Hepatocyte (in vitro differentiated cells): ENCODE results near the gene BIN1. TPM values are rescaled to one million over a fixed set of nuclear protein-coding genes. Genes with fewer than 3 reads are reported as not detected.

Experiments
- DNase-seq: peaks from one replicate; pipeline ENCODE4 v3.0.0-alpha.2; 2016; ENCODE audit warnings: low spot score
- H2AFZ ChIP-seq: fragments of 200-600 bp; sonication (generic); 2 replicates; pipeline ENCODE4 v1.6.0; 2016; ENCODE audit warnings: antibody characterized with exemption, mild to moderate bottlenecking
- H3K27ac ChIP-seq: fragments of 200-600 bp; sonication (generic); 2 replicates; pipeline ENCODE4 v1.5.1; 2016; ENCODE audit warnings: mild to moderate bottlenecking
- H3K27me3 ChIP-seq: fragments of 200-600 bp; sonication (generic); 2 replicates; pipeline ENCODE4 v1.6.1; 2016
- H3K36me3 ChIP-seq: fragments of 200-600 bp; sonication (generic); replicated peaks from 2 replicates; pipeline ENCODE4 v1.5.1; 2016; ENCODE audit warnings: low read depth; ENCODE audit not compliant: insufficient read depth
- H3K4me1 ChIP-seq: fragments of 200-600 bp; sonication (generic); 2 replicates; pipeline ENCODE4 v1.5.1; 2016; ENCODE audit warnings: mild to moderate bottlenecking, moderate library complexity; ENCODE audit not compliant: insufficient read depth
- H3K4me2 ChIP-seq: fragments of 200-600 bp; sonication (generic); 2 replicates; pipeline ENCODE4 v1.6.0; 2016
- H3K4me3 ChIP-seq: fragments of 200-600 bp; sonication (generic); 2 replicates; pipeline ENCODE4 v1.5.1; 2016; ENCODE audit warnings: mild to moderate bottlenecking
- H3K79me2 ChIP-seq: fragments of 200-600 bp; sonication (generic); 2 replicates; pipeline ENCODE4 v1.6.0; 2017; ENCODE audit warnings: mild to moderate bottlenecking
- H3K9me2 ChIP-seq: fragments of 200-600 bp; sonication (generic); replicated peaks from 2 replicates; pipeline ENCODE4 v1.6.0; 2017; ENCODE audit warnings: mild to moderate bottlenecking; ENCODE audit not compliant: insufficient read depth
- H3K9me3 ChIP-seq: fragments of 200-600 bp; sonication (generic); 2 replicates; pipeline ENCODE4 v1.5.1; 2016; ENCODE audit warnings: low read depth, mild to moderate bottlenecking
- H4K20me1 ChIP-seq: fragments of 200-600 bp; sonication (generic); 2 replicates; pipeline ENCODE4 v1.6.0; 2016; ENCODE audit warnings: mild to moderate bottlenecking; ENCODE audit not compliant: insufficient read depth, poor library complexity, severe bottlenecking
- EZH2 ChIP-seq: fragments of 200-600 bp; sonication (generic); IDR thresholded peaks from 2 replicates; pipeline ENCODE4 v1.6.1; 2016; ENCODE audit warnings: antibody characterized with exemption, mild to moderate bottlenecking, borderline replicate concordance
- EZH2phosphoT487 ChIP-seq: fragments of 200-600 bp; sonication (generic); IDR thresholded peaks from one replicate; pipeline ENCODE4 v1.6.1; 2018; ENCODE audit warnings: antibody characterized with exemption, mild to moderate bottlenecking, low read depth, moderate library complexity; ENCODE audit not compliant: unreplicated experiment, severe bottlenecking
- WGBS: methylation state at CpG from one replicate; pipeline ENCODE4 v1.1.6; 2016; ENCODE audit warnings: low lambda C conversion rate; ENCODE audit errors: missing lambda C conversion rate; 5-methylcytosine and 5-hydroxymethylcytosine counted together
- polyA plus RNA-seq: library from polyadenylated mRNA; unstranded; fragments of >200 nt; fragmentation: Nextera tagmentation; extraction: Ambion mirVana; gene quantifications from 2 replicates; pipeline ENCODE4 v1.2.1, GENCODE V29; 2016
- total RNA-seq: library from RNA; depleted of rRNA; stranded (reverse); fragments of >200 nt; gene quantifications from 2 replicates; pipeline ENCODE4 v1.2.3, GENCODE V29; 2014
- TF ChIP-seq, protein P1 (sequence below): fragments of 200-600 bp; sonication (generic); IDR thresholded peaks from 2 replicates; pipeline ENCODE4 v1.5.1; 2016; ENCODE audit warnings: antibody characterized with exemption, mild to moderate bottlenecking; ENCODE audit not compliant: poor library complexity

Gene BIN1, protein sequence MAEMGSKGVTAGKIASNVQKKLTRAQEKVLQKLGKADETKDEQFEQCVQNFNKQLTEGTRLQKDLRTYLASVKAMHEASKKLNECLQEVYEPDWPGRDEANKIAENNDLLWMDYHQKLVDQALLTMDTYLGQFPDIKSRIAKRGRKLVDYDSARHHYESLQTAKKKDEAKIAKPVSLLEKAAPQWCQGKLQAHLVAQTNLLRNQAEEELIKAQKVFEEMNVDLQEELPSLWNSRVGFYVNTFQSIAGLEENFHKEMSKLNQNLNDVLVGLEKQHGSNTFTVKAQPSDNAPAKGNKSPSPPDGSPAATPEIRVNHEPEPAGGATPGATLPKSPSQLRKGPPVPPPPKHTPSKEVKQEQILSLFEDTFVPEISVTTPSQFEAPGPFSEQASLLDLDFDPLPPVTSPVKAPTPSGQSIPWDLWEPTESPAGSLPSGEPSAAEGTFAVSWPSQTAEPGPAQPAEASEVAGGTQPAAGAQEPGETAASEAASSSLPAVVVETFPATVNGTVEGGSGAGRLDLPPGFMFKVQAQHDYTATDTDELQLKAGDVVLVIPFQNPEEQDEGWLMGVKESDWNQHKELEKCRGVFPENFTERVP
- total RNA-seq (107 and 109 TPM in 2 replicates), polyA plus RNA-seq (113 and 122 TPM in 2 replicates)

DNA sequence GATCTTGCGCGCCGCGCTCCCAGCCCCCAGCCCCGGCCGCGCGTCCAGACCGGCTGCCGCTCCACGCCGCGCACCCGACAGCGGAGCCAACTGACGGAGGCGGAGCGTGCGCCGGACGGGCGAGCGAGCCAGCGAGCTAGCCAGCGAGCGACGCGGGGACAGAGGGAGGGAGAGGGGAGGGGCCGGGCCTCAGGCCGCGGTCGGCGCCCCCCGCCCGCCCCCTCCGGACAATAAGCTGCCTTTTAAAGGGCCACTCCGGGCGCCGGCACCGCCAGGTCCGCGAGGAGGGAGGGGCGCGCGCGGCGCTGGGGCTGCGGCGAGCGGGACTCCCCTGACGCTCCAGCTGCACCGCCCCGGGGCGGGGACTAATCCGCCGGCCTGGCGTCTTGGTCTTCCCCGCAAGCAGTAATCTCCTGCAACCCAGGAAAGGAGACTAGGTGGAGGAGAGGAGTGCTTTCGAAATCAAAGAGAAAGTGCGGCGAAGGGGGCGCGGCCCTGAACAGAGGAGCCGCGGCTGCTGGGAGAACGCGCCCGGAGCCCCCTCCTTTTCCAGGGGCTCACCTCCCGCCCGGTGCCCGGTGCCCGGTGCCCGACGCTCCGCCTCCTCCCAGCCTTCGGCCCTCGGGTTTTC lies at the start of gene BIN1:
BIN1 (minus strand) TSS at position 164 of the 631 bp plus-strand sequence. CDS start 211 bp downstream, outside the sequence.
- Histone ChIP-seq H3K4me2 (peak within 1 kb of the TSS; percentile 96), H3K27me3 (no peaks in the 10 kb centered on the region), H3K4me3 (peak within 1 kb of the TSS; percentile 90), H3K9me3 (no peaks in the 10 kb centered on the region), H3K4me1 (peaks cover 39% of the 10 kb centered on the region), H3K27ac (peak within 1 kb of the TSS; percentile 99), H3K79me2 (peaks cover 47% of the 10 kb centered on the region), H2AFZ (peak within 1 kb of the TSS; percentile 53), H3K9me2 (no peaks in the 10 kb centered on the region), H4K20me1 (peaks cover 26% of the 10 kb centered on the region), H3K36me3 (no peaks in the 10 kb centered on the region)
- TF ChIP-seq, protein P1, sequence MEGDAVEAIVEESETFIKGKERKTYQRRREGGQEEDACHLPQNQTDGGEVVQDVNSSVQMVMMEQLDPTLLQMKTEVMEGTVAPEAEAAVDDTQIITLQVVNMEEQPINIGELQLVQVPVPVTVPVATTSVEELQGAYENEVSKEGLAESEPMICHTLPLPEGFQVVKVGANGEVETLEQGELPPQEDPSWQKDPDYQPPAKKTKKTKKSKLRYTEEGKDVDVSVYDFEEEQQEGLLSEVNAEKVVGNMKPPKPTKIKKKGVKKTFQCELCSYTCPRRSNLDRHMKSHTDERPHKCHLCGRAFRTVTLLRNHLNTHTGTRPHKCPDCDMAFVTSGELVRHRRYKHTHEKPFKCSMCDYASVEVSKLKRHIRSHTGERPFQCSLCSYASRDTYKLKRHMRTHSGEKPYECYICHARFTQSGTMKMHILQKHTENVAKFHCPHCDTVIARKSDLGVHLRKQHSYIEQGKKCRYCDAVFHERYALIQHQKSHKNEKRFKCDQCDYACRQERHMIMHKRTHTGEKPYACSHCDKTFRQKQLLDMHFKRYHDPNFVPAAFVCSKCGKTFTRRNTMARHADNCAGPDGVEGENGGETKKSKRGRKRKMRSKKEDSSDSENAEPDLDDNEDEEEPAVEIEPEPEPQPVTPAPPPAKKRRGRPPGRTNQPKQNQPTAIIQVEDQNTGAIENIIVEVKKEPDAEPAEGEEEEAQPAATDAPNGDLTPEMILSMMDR = peak; percentile 4
- TF ChIP-seq EZH2phosphoT487 (no peak), EZH2 (no peak)
- peak; percentile 95 for DNase-seq
- 1% methylated on average over 63 of the region's 77 CpGs for WGBS

DNA sequence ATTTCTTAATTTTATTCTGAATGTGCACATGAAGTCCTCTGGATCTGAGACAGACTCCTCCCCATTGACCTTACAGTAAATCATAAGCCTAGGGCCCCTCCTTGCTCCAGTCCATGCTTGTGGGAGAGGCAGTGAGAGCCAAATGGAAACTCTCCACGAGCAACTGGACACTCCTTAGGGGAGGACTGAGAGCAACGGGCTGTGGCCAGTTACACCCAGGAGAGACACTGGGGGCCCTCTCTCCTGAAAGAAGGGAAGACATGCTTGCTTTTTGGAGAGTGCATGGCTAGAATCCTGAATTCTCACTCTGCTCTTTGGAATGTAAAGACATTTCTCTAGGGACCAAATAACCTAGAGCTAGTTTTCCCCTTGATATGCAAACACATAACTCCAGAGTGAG lies 49.0 kb upstream of the BIN1 start:
- no peak for DNase-seq
- H3K4me3 ChIP-seq = no peak overlapping the region
- TF ChIP-seq EZH2phosphoT487 (no peak), EZH2 (no peak)
- TF ChIP-seq, protein P1 = no peak
- no peaks in the 10 kb centered on the region for H3K9me3 ChIP-seq
- no peaks in the 10 kb centered on the region for H3K79me2 ChIP-seq
- peak overlapping the region; percentile 6 for H3K4me2 ChIP-seq
- H2AFZ ChIP-seq = no peak overlapping the region
- H3K4me1 ChIP-seq = peaks cover 15% of the 10 kb centered on the region
- 58% methylated on average over 2 of the region's 2 CpGs for WGBS
- no peaks in the 10 kb centered on the region for H4K20me1 ChIP-seq
- H3K27me3 ChIP-seq = no peaks in the 10 kb centered on the region
- H3K36me3 ChIP-seq = no peaks in the 10 kb centered on the region
- peak overlapping the region; percentile 53 for H3K27ac ChIP-seq
- no peaks in the 10 kb centered on the region for H3K9me2 ChIP-seq

DNA sequence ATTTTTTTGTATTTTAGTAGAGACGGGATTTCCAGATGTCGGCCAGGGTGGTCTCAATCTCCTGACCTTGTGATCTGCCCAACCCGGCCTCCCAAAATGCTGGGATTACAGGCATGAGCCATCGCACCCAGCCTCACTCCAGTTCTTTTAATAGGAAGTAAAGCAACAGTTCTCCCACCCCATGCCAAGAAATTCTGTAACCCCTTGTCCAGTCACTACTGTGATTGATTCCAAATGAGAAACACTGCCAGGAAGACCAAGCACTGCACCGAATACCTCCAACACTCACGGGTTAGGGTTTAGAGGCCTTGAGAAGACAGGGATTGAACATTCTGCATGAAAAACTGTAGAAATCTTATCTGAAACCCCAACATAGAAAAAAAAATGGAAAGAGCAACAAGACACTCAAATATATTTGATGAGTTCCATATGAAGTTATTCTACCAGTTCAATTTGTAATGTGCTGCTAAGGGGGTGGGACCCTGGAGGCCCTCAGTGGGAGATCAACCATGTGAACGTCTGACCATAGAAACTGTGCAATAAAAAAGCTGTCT lies 48.2 kb upstream of the BIN1 start:
- Histone ChIP-seq H3K36me3 (no peaks in the 10 kb centered on the region), H3K4me3 (no peak overlapping the region), H3K4me2 (peak overlapping the region; percentile 6), H2AFZ (no peak overlapping the region), H3K9me3 (no peaks in the 10 kb centered on the region), H4K20me1 (no peaks in the 10 kb centered on the region), H3K9me2 (no peaks in the 10 kb centered on the region), H3K27me3 (no peaks in the 10 kb centered on the region), H3K4me1 (peaks cover 11% of the 10 kb centered on the region), H3K27ac (peak overlapping the region; percentile 53), H3K79me2 (no peaks in the 10 kb centered on the region)
- 69% methylated on average over 7 of the region's 7 CpGs for WGBS
- TF ChIP-seq EZH2 = no peak
- no peak for TF ChIP-seq EZH2phosphoT487
- TF ChIP-seq, protein P1 = no peak
- no peak for DNase-seq
